ENCODE measurements around the gene POPDC3. TPM values are rescaled to one million over a fixed set of nuclear protein-coding genes. Genes with fewer than 3 reads are reported as not detected.
"Not testable (repeated sequence)": the region's sequence is repeated elsewhere in the genome, so short reads cannot be mapped to it uniquely, and the experiment has no call there.

Gene POPDC3, protein sequence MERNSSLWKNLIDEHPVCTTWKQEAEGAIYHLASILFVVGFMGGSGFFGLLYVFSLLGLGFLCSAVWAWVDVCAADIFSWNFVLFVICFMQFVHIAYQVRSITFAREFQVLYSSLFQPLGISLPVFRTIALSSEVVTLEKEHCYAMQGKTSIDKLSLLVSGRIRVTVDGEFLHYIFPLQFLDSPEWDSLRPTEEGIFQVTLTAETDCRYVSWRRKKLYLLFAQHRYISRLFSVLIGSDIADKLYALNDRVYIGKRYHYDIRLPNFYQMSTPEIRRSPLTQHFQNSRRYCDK
- total RNA-seq = not detected

GRCh38 chr6:105179244-105180065 lies at the start of gene POPDC3:
Gene POPDC3, minus strand, starts transcription at chr6:105180014. Its CDS starts 18,105 bp downstream, at chr6:105161909.
- no peak for TF ChIP-seq POLR2A (IDR thresholded peaks at IDR 0.05)
- TF ChIP-seq, protein P1, sequence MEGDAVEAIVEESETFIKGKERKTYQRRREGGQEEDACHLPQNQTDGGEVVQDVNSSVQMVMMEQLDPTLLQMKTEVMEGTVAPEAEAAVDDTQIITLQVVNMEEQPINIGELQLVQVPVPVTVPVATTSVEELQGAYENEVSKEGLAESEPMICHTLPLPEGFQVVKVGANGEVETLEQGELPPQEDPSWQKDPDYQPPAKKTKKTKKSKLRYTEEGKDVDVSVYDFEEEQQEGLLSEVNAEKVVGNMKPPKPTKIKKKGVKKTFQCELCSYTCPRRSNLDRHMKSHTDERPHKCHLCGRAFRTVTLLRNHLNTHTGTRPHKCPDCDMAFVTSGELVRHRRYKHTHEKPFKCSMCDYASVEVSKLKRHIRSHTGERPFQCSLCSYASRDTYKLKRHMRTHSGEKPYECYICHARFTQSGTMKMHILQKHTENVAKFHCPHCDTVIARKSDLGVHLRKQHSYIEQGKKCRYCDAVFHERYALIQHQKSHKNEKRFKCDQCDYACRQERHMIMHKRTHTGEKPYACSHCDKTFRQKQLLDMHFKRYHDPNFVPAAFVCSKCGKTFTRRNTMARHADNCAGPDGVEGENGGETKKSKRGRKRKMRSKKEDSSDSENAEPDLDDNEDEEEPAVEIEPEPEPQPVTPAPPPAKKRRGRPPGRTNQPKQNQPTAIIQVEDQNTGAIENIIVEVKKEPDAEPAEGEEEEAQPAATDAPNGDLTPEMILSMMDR (IDR thresholded peaks at IDR 0.05) = no peak
- DNase-seq = peak in 1 of 3 donors; percentile 47
- no peaks in the 10 kb centered on the region for H3K36me3 ChIP-seq
- peaks cover 0 to 7% (median 3%) of the 10 kb centered on the region in 4 donors for H3K4me1 ChIP-seq
- H3K9me3 ChIP-seq = no peaks in the 10 kb centered on the region
- peak within 1 kb of the TSS in 3 of 4 donors; percentile 33 to 54 (median 46) for H3K4me3 ChIP-seq
- H3K27ac ChIP-seq = no peak within 1 kb of the TSS
- H3K27me3 ChIP-seq = peaks cover 0 to 6% of the 10 kb centered on the region in 2 donors

- DNase-seq = no peak
- TF ChIP-seq POLR2A (IDR thresholded peaks at IDR 0.05) = no peak
- TF ChIP-seq, protein P1 (IDR thresholded peaks at IDR 0.05) = no peak
- no peak overlapping the region for H3K4me3 ChIP-seq
- no peaks in the 10 kb centered on the region for H3K27me3 ChIP-seq
- H3K9me3 ChIP-seq = no peaks in the 10 kb centered on the region
- no peaks in the 10 kb centered on the region for H3K36me3 ChIP-seq
- no peak overlapping the region for H3K27ac ChIP-seq
- no peaks in the 10 kb centered on the region for H3K4me1 ChIP-seq
Measured at GRCh38 chr6:105227295-105227767, 47.5 kb upstream of the POPDC3 start.

DNA sequence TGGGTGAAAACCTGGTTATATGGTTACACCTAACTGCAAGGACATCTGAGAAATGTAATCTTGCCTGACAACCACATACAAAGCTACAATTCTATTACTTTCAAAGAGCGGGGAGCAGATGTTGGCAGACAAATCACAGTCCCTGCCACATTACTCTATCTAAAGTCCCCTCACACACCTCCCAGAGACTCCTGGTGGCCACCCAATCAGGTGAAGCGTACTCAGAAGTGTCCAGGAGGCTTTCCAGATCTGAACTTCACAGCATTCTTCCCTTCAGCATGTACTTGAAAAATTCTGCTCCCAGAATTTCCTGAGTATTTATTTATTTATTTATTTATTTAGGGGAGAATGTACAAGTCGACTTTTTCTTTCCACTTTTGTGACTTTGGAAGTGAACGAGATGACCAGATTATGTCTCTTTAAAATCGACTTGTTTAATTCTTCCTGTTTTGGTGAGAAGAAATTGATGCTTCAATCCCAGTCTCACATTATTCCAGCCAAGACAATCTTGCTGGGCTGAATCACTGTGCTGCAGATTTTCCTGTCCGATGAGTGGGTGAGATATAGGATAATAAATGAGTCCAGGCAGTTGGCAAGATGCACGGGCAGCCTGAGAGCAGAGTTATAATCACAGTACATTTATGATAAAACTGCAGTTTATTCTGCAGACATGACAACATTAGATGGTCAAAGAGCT lies 46.9 kb upstream of the POPDC3 start:
- no peak for DNase-seq

GRCh38 chr6:105223242-105223641 lies 43.4 kb upstream of the POPDC3 start:
- Histone ChIP-seq H3K9me3 (no peaks in the 10 kb centered on the region), H3K4me1 (no peaks in the 10 kb centered on the region), H3K27ac (no peak overlapping the region), H3K27me3 (no peaks in the 10 kb centered on the region), H3K4me3 (no peak overlapping the region), H3K36me3 (no peaks in the 10 kb centered on the region)
- TF ChIP-seq, protein P1 (IDR thresholded peaks at IDR 0.05) = no peak
- no peak for TF ChIP-seq POLR2A (IDR thresholded peaks at IDR 0.05)
- no peak for DNase-seq

More for the DNA sequence above, 46.9 kb upstream of the POPDC3 start:
- H3K9me3 ChIP-seq = no peaks in the 10 kb centered on the region
- no peak overlapping the region for H3K4me3 ChIP-seq
- TF ChIP-seq, protein P1 (IDR thresholded peaks at IDR 0.05) = no peak
- no peak for TF ChIP-seq POLR2A (IDR thresholded peaks at IDR 0.05)
- no peak overlapping the region for H3K27ac ChIP-seq
- H3K4me1 ChIP-seq = no peaks in the 10 kb centered on the region
- no peaks in the 10 kb centered on the region for H3K36me3 ChIP-seq
- no peaks in the 10 kb centered on the region for H3K27me3 ChIP-seq

- not testable (repeated sequence) for H3K27ac ChIP-seq, H3K4me1 ChIP-seq, DNase-seq, H3K9me3 ChIP-seq, H3K27me3 ChIP-seq, H3K4me3 ChIP-seq, H3K36me3 ChIP-seq
Measured at GRCh38 chr6:105221219-105221618, 41.4 kb upstream of the POPDC3 start.
